ENCODE data around the gene ARMC5. TPM values are rescaled to one million over a fixed set of nuclear protein-coding genes. Genes with fewer than 3 reads are reported as not detected.

Gene ARMC5
- polyA plus RNA-seq, 1 donor from 2014 or later = 27.6 TPM

GRCh38 chr16:31439519-31439918 is 19.8 kb upstream of the ARMC5 start:
- H3F3A ChIP-seq (ENCODE audit: insufficient read depth, low read length, poor library complexity, severe bottlenecking) = no peaks in the 10 kb centered on the region
- TF ChIP-seq REST (IDR thresholded peaks at IDR 0.05; ENCODE audit: borderline replicate concordance) (no peak), EZH2 (IDR thresholded peaks at IDR 0.05; ENCODE audit: borderline replicate concordance, insufficient read depth, low read length, poor library complexity, severe bottlenecking) (no peak), MXI1 (conservative IDR thresholded peaks at IDR 0.05; ENCODE audit: poor library complexity, severe bottlenecking) (no peak), POLR2AphosphoS5 (IDR thresholded peaks at IDR 0.05) (no peak), SMC3 (conservative IDR thresholded peaks at IDR 0.05; ENCODE audit: poor library complexity) (no peak), RAD21 (conservative IDR thresholded peaks at IDR 0.05) (no peak), TAF1 (IDR thresholded peaks at IDR 0.05; ENCODE audit: low read depth) (no peak), CTCF (IDR thresholded peaks at IDR 0.05; ENCODE audit: poor library complexity, severe bottlenecking) (no peak), EP300 (conservative IDR thresholded peaks at IDR 0.05; ENCODE audit: poor library complexity, severe bottlenecking) (no peak)
- no peaks in the 10 kb centered on the region for H3K9me3 ChIP-seq (ENCODE audit: low read length)
- no peak overlapping the region for H3K4me2 ChIP-seq (ENCODE audit: low read length)
- H3K27me3 ChIP-seq (ENCODE audit: insufficient read depth, low read depth, low read length) = no peaks in the 10 kb centered on the region
- no peak overlapping the region for H2AFZ ChIP-seq (ENCODE audit: low read depth, low read length)
- H3K36me3 ChIP-seq (ENCODE audit: insufficient read depth, low read length) = no peaks in the 10 kb centered on the region
- H3K9ac ChIP-seq (ENCODE audit: low read length) = no peak overlapping the region
- H4K20me1 ChIP-seq (ENCODE audit: insufficient read depth) = no peaks in the 10 kb centered on the region
- H3K9me2 ChIP-seq (ENCODE audit: insufficient read depth, low read length) = no peaks in the 10 kb centered on the region
- H3K27ac ChIP-seq (ENCODE audit: low read length) = no peak overlapping the region
- no peak overlapping the region for H3K4me3 ChIP-seq (ENCODE audit: low read length)
- H3K79me2 ChIP-seq (replicated peaks; ENCODE audit: insufficient read depth, low read length) = no peaks in the 10 kb centered on the region

GRCh38 chr16:31440516-31441184 is 18.7 kb upstream of the ARMC5 start:
- Histone ChIP-seq H3K9me3 (ENCODE audit: low read length) (no peaks in the 10 kb centered on the region), H3K79me2 (replicated peaks; ENCODE audit: insufficient read depth, low read length) (no peaks in the 10 kb centered on the region), H3K4me3 (ENCODE audit: low read length) (no peak overlapping the region), H3K27me3 (ENCODE audit: insufficient read depth, low read depth, low read length) (no peaks in the 10 kb centered on the region), H4K20me1 (ENCODE audit: insufficient read depth) (no peaks in the 10 kb centered on the region), H3K4me2 (ENCODE audit: low read length) (no peak overlapping the region), H3K27ac (ENCODE audit: low read length) (no peak overlapping the region), H3F3A (ENCODE audit: insufficient read depth, low read length, poor library complexity, severe bottlenecking) (no peaks in the 10 kb centered on the region), H3K9ac (ENCODE audit: low read length) (no peak overlapping the region), H3K36me3 (ENCODE audit: insufficient read depth, low read length) (no peaks in the 10 kb centered on the region), H2AFZ (ENCODE audit: low read depth, low read length) (no peak overlapping the region), H3K9me2 (ENCODE audit: insufficient read depth, low read length) (no peaks in the 10 kb centered on the region)
- TF ChIP-seq POLR2AphosphoS5 (IDR thresholded peaks at IDR 0.05) (no peak), MXI1 (conservative IDR thresholded peaks at IDR 0.05; ENCODE audit: poor library complexity, severe bottlenecking) (no peak), TAF1 (IDR thresholded peaks at IDR 0.05; ENCODE audit: low read depth) (no peak), REST (IDR thresholded peaks at IDR 0.05; ENCODE audit: borderline replicate concordance) (no peak), RAD21 (conservative IDR thresholded peaks at IDR 0.05) (no peak), EZH2 (IDR thresholded peaks at IDR 0.05; ENCODE audit: borderline replicate concordance, insufficient read depth, low read length, poor library complexity, severe bottlenecking) (no peak), CTCF (IDR thresholded peaks at IDR 0.05; ENCODE audit: poor library complexity, severe bottlenecking) (no peak)

Data from neural cell (in vitro differentiated cells).